GM21390 (cell line): ENCODE data around the gene MRGPRD.

ENCODE experiments used
- ATAC-seq: cut with Tn5 transposase; IDR thresholded peaks from one replicate; pipeline ENCODE4 v1.9.1; 2021; ENCODE audit not compliant: unreplicated experiment

The MRGPRD gene

DNA sequence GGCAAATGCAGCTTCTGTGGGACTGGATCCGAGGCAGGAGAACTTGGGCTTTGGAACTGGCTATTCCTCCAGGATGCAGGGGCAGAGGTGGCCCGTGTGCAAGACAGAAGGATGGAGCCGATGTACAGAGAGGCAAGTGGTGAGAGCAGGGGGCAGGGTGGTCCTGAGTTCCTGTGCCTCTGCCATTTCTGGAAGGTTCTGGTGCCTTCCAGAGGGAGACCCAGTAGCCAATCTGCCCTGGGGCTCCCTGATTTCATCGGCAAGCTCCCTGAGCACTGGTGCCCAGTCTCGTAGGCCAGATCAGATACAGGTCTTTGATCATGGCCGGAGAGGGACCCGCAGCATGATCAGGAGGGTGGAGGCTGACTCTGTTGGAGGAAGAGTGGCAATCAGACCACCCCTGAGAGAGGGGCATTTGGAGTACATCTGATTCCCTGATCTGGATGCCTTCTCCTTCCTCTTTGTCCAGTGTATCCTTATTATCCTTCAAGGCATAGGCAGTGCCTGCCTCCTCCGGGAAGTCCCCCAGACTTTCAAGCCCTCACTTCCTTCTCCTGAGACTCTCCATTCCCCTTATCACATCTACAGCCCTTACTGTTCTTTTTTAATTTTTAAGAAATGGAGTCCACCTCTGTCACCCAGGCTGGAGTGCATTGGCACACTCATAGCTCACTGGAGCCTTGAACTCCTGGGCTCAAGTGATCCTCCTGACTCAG lies 9.7 kb downstream of the MRGPRD start:
- no peak for ATAC-seq

DNA sequence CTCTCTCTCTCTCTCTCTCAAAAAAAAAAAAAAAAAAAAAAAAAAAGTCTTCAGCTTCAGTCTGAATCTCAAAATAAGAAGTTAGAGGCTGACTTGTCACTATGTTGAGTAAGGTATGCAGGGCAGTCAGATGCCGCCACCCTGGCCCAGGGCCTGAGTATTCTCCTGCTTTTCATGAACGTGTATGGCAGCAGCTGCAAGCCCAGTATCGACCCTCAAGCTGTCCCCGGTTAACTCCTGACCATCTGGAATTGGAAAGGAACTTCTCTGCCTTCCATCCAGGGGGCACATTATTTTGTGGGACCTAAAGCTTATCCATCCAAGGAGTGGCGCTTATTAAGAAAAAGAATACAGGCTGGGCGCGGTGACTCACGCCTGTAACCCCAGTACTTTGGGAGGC lies 11.4 kb downstream of the MRGPRD start:
- no peak for ATAC-seq

DNA sequence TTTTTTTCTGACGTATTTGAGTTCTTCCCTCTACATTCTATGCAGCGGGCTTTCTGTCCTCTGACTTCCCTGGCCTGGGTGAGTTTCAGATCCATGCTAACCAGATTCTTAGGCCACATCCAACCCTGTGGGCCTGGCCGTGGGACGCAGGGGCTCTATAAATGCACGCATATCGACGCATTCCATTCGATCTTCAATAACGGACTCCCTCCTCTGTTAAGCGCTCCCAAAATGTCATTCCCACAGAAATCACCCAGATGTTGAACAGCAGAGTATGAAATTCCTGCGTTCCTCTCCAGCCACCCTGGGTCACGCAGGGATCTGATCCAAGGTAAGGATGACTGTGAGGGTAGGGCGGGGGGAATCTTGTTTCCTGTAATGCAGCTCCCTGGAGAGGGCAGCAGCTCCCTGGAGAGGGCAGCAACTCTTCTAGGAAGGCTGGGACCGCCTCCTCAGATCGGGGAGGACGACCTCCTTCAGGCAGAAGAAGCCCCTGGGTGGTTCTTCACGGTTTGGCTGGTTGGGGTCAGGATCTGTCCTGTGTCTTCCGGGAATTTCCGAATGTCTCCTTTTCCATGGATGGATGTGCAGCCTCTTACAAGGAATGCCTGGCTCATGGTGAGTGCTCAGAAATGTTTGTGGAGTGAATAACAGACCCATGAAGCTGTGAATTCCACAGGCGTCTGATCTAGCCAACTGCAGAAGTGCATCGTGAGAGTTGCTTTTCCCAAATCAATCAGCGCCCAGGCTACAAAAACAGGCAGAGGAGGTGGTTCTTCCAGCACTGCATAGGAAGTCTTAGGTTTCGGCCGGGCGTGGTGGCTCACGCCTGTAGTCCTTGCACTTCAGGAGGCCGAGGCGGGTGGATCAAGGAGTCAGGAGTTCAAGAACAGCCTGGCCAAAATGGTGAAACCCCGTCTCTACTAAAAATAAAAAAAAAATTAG lies 12.2 kb downstream of the MRGPRD start:
- ATAC-seq = no peak

DNA sequence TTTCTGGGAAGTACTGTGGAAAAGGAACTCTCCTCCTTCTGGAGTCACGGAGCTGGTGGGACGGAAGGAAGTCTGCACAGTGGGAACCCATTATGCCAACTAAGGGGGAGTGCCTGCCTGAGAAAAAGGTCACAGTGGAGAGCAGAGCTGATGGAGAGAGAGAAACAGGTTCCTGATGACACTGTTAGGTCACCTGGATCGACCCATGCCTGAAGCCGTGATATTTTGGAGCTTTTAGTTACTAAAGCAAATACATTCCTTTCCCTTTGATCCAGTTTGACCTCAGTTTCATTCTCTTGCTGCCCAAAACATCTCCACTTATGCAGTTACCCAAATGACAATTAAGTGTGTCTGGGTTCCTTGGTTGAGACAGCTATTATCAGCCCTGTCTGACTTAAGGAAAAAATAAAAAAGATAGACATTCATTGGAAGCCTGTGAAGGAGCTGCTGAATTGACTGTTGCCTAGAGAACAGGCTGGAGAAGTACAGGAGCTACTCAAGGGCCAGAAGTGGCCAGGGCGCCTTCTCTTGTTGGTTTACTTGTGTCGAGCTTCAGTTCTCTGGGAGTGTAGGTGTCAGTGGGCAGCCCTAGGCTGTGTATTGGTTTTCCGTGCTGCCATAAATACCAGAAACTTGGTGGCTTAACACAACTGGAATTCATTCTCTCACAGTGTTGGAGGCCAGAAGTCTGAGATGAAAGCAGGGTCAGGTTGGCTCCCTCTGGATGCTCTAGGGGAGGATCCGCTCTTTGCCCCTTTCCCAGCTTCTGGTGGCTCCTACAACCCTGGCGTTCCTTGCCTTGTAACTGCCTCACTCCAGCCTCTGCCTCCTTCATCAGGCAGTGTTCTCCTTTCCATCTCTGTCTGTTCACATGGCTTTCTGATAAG lies 13.6 kb downstream of the MRGPRD start:
- ATAC-seq = no peak

DNA sequence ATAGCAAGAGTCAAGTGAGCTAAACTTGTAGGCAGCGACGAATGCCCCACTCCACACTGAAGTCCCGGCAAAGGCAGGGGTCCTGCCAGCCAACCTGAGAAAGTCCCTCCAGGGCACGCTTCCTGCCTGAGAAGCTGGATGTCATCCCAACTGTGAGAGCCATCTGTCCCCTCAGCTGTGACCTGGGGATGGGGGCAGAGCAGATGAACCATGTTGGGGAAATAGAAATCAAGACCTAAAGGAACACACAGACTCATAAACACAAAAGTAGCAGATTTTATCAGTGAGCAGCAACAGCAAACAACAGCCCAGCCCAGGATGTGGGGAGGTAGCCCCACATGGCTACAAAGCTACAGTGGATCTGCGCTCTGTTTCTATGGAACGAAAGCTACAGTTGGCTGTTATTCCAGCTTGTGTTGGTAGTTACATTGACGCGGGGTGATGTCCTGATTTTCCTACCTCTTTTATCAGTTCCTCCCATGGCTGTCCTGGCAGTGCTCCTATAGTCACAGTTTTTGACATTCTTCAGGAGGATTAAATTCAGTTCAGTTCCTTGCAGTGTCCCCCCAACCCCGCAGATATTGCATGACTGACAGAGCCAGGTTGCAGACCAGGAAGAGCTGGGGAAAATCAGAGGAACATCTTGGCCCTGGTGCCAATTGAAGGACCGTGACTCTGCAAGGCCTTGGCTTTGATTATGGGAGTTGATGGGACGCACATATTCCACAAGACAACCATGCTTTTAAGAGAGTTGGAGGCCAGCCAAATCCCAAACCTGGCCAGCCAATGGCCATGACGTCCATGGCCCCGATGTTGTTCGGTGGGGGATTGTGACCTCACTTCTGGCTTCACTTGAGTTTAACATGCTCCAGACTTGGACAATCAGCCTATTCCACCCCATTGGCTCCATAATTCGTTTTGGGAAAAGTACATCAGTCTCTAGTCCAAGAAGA lies 14.6 kb downstream of the MRGPRD start:
- no peak for ATAC-seq

DNA sequence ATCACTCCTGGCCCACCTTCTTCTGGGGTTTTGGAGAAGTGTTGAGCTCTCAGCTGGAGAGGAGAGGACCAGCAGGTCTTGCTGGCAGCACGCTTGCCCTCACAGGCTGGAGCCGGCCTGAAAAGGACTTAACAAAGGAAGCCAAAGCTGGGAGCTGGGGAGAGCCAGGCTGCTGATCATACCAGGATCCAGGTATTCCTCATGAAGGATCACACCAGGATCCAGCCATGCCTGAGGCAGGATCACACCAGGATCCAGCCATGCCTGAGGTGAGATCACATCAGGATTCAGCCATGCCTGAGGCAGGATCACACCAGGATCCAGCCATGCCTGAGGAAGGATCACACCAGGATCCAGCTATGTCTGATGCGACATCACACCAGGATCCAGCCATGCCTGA lies 17.0 kb downstream of the MRGPRD start:
- no peak for ATAC-seq

DNA sequence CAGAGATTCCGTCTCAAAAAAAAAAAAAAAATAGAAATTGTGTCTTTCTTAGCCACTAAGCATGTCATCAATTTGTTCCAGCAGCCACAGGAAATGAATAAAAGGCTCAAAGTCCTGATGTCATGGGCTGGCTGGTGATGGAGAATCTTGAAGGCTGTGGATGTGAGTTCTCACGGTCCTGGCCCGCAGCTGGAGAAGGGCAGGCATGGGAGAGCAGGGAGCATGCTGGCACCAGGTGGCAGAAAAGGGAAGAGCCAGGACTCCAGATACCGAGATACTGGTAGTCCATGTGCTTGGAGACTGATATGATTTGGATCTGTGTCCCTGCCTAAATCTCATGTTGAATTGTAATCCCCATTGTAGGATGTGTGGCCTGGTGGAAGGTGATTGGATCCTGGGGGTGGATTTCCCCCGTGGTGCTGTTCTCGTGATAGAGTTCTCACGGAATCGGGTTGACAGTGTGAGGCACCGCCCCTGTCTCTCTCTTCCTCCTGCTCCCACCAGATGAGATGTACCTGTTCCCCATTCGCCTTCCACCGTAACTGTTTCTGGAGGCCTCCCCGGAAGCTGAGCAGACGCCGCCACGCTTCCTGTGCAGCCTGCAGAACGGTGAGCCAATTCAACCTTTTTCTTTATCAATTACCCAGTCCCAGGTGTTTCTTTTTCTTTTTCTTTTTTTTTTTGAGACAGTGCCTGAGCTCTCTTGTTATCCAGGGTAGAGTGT lies 18.1 kb downstream of the MRGPRD start:
- no peak for ATAC-seq

DNA sequence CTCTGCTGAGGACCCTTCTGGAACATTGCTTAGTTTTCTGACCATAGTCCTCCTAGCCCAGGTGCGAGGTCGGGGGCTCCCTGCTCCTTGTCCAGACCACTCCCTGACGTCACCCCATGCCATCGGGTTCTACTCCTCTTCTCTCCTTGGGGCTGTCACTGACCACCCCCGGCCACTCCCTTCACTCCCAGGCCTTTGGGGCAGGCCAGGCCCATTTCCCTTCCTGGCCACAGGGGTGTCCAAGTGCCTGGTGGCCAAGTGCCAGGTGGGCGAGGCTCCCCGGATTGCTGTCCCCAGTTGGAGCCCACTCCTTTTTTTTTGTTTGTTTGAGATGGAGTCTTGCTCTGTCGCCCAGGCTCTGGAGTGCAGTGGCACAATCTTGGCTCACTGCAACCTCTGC lies 19.5 kb downstream of the MRGPRD start:
- no peak for ATAC-seq

DNA sequence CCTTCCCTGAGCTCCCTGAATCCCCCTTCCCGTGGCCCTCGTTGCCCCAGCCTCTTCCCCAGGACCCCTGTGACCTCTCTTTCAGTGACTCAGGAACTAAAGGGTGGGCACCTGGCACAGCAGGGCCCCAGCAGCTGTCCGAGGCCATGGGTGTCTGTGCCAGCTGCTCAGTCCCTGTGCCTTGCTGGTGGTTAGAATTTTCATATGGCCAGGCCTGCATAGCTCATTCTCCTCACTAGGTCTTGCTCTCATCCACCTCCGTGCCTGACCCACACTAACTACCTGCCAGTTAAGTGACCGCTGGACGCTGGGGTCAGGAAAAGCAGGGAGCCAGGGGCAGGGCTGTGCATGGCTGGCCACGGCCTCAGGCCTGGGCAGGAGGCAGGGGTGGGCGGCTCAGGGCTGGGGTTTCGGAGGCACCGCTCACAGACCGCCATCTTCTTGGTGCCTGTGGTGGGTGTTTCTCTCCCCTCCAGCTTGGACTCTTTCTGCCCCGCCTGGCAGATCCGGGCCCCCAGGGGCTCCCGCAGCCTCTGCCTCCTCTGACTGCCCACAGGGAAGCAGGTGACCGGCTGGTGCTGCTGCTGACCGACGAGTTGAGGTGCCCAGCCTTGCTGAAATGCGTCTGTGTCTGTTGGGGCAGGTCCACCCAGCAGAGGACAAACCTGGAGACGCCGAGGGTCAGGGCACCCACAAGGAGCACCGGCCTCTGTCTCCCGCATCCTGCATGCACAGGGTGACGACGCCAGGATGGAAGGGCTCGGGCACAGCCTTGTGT lies 20.3 kb downstream of the MRGPRD start:
- ATAC-seq = no peak

DNA sequence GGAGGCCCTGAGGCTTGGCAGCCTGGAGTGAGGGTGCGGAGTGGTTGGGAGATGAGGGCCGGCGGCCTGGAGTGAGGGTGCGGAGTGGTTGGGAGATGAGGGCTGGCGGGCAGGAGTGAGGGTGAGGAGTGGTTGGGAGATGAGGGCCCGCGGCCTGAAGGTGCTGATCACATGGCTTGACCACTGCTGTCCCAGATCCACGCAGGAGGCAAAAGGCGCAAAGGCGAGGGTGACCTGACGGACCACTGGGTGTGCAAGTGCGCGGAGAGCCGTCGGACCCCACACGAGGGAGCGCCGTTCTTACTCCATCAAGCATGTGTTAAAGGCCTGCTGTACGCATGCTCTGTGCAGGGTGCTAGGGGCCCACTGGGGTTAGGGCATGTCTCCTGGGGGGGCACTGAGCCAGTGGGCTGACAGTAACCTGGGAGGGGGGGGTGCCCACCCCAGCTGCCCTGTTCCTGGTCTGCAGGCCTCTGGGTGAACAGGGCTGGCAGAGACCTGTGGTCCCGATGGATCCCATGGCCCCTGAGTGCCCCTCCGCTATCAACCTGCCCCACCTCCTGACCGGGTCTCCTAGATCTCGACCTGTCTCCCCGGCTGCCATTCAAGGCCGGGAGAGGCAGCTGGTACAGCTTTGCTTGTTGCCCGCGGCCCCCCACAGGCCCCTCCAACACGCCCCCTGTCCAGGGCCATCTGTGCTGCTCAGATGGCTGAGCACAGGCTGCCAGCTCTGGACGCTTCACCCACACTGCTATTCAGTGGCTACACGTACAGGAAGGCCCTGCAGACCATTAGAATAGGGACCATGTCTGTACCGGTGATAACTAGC lies 21.1 kb downstream of the MRGPRD start:
- ATAC-seq = no peak

DNA sequence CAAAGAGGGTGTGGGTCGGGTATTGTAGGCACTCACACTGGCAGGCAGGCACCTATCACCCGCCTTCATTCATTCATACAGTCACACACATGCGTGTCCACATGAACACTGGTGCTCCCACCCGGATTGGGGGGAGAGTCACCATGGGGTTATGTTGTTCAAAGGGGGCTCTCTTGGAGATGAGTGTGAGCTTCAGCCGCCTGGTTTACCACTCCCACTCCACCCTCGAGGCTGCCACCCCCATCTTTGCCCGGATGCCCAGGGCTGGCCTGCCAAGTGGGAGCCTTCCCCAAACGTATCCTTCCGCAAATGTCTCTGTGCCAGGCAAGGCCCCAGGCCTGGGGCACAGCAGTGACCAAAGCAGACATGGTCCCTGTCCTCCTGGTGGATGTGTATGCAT lies 22.6 kb downstream of the MRGPRD start:
- no peak for ATAC-seq

DNA sequence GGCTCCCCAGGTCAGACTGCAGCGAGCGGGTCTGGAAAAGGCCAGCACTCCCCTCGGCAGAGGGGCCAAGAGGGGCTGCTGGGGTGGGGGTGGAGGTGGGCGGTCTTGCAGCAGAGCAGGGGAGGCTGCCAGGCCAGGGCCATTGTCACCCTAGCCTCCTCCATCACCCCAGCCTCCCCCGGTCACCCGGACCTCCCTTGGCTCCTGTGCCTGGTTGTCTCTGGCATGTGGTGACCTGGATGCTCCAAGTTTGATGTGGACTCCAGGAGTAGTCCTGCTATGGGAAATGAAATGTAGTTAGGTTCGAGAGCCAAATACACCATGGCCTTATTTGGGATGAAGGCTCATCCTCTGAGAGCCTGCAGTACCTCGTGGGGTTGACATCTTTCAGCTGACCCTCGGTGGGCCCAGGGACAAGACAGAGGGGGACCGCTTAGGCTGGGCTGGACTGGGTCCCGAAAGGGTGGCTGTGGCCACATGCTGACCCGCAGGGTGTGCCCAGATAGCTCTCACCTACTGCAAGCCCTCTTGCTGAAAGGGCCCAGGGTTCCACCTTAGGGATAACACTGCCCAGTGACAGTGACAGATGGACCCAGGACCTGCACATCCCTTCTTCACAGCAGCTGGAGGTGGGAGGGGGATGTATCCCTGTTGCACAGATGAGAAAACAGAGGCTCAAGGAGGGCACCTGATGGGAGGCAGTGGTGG lies 24.1 kb downstream of the MRGPRD start:
- no peak for ATAC-seq

DNA sequence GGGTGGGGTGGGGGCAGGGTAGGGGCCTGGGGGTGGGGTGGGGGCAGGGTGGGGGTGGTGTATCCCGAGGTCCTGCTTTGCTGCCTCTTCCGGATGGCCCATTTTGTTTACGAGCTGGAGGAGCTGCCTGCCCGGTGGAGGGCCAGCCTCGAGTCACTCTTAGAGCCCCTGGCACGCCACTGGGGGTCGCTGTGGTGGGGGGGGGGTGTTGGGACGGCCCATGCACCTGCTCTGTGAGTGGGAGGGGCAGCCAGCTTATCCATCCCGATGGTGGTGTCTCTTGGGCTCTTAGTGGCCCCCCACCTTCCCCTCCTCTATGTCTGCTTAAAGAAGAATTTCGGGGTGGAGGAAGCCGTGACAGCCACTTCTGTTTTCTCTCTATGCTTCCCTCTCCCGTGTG lies 24.6 kb downstream of the MRGPRD start:
- ATAC-seq = no peak

DNA sequence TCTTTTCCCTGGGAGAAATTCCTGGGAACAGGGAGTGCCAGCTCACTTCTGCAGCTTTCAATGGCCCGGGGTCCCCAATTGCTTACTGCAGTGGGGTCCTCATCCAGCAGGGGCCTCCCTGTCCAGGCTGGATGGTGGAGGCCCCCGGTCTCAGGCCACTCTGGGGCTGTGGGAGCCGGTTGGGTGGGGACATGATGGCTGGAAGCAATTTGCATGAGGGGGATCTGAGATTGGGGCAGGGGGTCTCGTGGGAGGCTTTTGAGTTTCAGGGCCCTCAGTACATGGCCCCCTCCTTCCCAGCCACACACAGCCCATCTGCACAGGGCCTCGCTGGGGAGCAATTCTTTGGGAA lies 25.2 kb downstream of the MRGPRD start:
- no peak for ATAC-seq

DNA sequence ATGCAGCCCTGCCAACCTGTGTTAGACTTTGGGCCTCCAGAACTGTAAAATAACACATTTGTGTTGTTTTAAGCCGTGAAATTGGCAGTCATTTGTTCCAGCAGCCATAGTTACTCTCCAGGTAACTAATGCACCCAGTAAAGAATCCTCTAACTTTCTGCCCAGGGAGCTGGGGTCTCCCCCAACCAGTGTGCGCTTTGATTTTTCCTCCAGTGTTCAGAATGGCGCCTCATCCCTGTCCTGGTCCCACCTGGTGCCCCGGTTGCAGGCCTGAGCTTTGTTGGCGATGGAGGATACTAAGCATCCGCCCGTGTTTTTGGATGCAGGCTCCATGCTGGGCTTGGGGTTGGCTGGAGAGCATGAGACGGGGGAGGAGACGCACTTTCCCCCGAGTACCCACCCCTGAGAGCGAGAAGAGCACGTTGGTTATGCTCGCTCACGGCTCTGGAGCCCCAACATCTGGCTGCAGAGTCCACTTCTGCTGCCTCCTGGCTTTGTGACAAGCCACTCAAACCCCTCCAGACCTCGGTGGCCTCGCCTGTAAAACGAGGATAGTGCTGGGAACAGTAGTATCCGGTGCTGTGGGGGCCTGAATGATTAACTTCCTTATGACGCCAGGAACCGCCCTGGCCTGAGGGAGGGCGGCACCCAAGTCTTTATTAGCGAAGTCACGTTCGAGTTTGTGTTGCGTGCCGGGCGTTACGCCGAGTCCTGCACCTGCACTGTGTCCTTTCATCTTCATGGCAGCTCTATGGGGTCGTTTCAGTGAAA lies 25.8 kb downstream of the MRGPRD start:
- ATAC-seq = no peak

DNA sequence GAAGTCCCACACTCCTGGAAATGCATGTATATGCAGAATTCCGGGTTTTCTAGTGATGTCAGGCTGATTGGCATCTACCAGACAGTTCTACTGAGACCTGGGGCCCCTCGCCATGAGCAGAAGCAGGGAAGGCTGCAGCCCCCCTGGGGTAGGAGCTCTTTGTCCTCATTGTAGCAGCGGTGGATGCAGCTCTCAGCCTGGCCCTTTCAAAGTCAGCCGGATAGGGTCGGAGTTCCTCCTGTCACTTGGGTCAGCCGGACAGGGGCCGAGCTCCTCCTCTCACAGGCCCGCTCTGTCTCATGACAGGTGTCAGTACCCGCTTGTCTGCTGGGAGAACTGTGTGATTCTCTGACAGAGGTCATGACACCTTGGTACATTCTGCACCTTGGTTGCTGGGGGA lies 30.0 kb downstream of the MRGPRD start:
- no peak for ATAC-seq

DNA sequence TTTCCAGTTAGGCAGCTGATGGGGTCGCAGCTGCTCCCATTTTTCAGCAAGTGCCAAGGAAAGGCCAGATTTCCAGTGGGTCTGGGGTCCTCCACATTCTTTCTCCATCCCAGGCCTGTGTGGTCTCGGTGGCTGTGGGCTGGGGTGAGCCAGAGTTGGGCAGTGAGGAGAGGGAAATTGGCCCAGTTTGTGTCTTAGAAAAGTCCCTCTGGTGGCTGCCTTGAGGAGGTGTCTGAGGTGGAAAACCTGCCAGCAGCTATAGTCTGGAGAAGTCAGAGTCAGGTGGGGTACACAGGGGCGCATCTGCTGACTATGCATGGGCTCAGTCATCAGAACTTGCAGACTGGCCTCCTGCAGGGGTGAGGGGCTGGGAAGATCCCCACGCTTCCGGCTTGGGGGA lies 30.5 kb downstream of the MRGPRD start:
- no peak for ATAC-seq
